ENCODE data around the gene TOR4A.

DNA sequence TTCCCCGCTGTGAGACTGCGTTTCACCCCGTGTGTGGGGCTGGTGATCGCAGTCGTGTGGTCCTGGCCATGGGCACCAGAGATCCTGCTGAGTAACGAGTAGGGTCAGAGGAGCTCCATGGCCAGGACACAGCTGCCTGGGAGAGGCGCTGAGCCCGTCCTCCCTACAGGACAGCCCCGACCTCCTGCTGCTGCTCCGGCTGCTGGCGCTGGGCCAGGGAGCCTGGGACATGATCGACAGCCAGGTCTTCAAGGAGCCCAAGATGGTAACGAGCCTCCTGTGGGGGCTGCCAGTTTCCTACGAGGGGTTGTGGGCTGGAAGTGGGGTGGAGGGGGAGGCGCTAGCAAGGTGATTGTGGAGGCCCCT lies 11.4 kb upstream of the TOR4A start:
- TF ChIP-seq GATA3 (IDR thresholded peaks at IDR 0.05; ENCODE audit: low read depth, low read length) (no peak), GATA2 (IDR thresholded peaks at IDR 0.05; ENCODE audit: low read depth, low read length) (no peak)

All from SH-SY5Y (cell line).